Thyroid gland (tissue), 4 donors: ENCODE data around the gene PSMF1. TPM values are rescaled to one million over a fixed set of nuclear protein-coding genes. Genes with fewer than 3 reads are reported as not detected.
"Not testable (repeated sequence)": the region's sequence is repeated elsewhere in the genome, so short reads cannot be mapped to it uniquely, and the experiment has no call there.

ENCODE experiments used
- DNase-seq, 2 donors: peaks; one replicate each; pipeline ENCODE4 v3.0.0-alpha.2; 2019
- H3K27ac ChIP-seq, 3 donors: fragments of 200-600 bp; sonication (generic); 1 replicate in 2 of 3; 2 replicates in 1 of 3; pipeline ENCODE4 v1.5.1; 2016 to 2019; ENCODE audit warnings: mild to moderate bottlenecking in 1 of 3, moderate library complexity in 1 of 3
- H3K27me3 ChIP-seq: fragments of 200-600 bp; sonication (generic); one replicate; pipeline ENCODE4 v1.5.1; 2019
- H3K36me3 ChIP-seq, 2 donors: fragments of 200-600 bp; sonication (generic); one replicate each; pipeline ENCODE4 v1.5.1; 2016 to 2019
- H3K4me1 ChIP-seq, 2 donors: fragments of 200-600 bp; sonication (generic); one replicate each; pipeline ENCODE4 v1.5.1; 2017 to 2019
- H3K4me3 ChIP-seq, 3 donors: fragments of 200-600 bp; sonication (generic); replicated peaks in 1 of 3; 1 replicate in 2 of 3; 2 replicates in 1 of 3; pipeline ENCODE4 v1.5.1; 2016; ENCODE audit warnings: mild to moderate bottlenecking in 1 of 3
- H3K9me3 ChIP-seq: fragments of 200-600 bp; sonication (generic); one replicate; pipeline ENCODE4 v1.5.1; 2017
- CTCF ChIP-seq, 6 experiments: fragments of 200-600 bp in 3 of 6; fragments of 450-650 bp in 3 of 6; sonication (generic) in 3 of 6; IDR thresholded peaks; one replicate each; pipeline ENCODE4 v1.5.1; 2016 to 2019; ENCODE audit warnings: antibody characterized with exemption in 6 of 6, mild to moderate bottlenecking in 2 of 6, inconsistent platforms in 1 of 6, moderate library complexity in 1 of 6
- POLR2A ChIP-seq, 2 donors: fragments of 450-650 bp; IDR thresholded peaks; one replicate each; pipeline ENCODE4 v1.6.1; 2017; ENCODE audit warnings: antibody characterized with exemption in 2 of 2, mild to moderate bottlenecking in 2 of 2, moderate library complexity in 1 of 2
- WGBS, 2 donors: methylation state at CpG; one replicate each; pipeline ENCODE4 v1.1.5; 2017; 5-methylcytosine and 5-hydroxymethylcytosine counted together
- intact Hi-C: fragments of 100-400 bp; cut with DNase I; formaldehyde crosslinking; loops from one replicate; pipeline ENCODE4 v1.15.1; 2023
- total RNA-seq, 4 donors: library from RNA; depleted of rRNA; stranded (reverse); fragments of >200 nt; gene quantifications; one replicate each; pipeline ENCODE4 v1.2.3, GENCODE V29; 2016

The PSMF1 gene
- total RNA-seq, 4 donors from 2014 or later = 74.8 to 189 (median 105) TPM

GRCh38 chr20:1215386-1216170 lies 97.2 kb downstream of the PSMF1 start:
- 84 to 86% methylated on average over 11 of the region's 11 CpGs for WGBS, 2 donors
- TF ChIP-seq CTCF (IDR thresholded peaks at IDR 0.05) (no peak), POLR2A (IDR thresholded peaks at IDR 0.05) (no peak)

GRCh38 chr20:1216527-1217427 lies 98.4 kb downstream of the PSMF1 start:
- H3K4me1 ChIP-seq, H3K27me3 ChIP-seq, H3K9me3 ChIP-seq, H3K4me3 ChIP-seq, H3K27ac ChIP-seq, intact Hi-C loops, H3K36me3 ChIP-seq, DNase-seq: not testable (repeated sequence)
- WGBS, 2 donors = 70 to 72% methylated on average over 16 to 19 of the region's 19 CpGs

More at GRCh38 chr20:1215386-1216170, 97.2 kb downstream of the PSMF1 start:
- Histone ChIP-seq H3K9me3 (no peaks in the 10 kb centered on the region), H3K4me3 (no peak overlapping the region), H3K36me3 (no peaks in the 10 kb centered on the region), H3K27ac (no peak overlapping the region), H3K27me3 (no peaks in the 10 kb centered on the region), H3K4me1 (peaks cover 0 to 9% of the 10 kb centered on the region in 2 donors)
- no peak for DNase-seq
- intact Hi-C loops = no loop called here

Other genes with a start within 250 kb of the PSMF1 start
- 1 to 10 TPM in 3 of 4 donors, under 1 TPM in 1; 0.40 to 3.8 (median 3.2) TPM for gene ANGPT4, start 202.3 kb upstream of the PSMF1 start, total RNA-seq
- gene RSPO4, start 116.3 kb upstream of the PSMF1 start, total RNA-seq = 1 to 10 TPM in 2 of 4 donors, under 1 TPM in 2; 0.27 to 4.8 (median 0.65) TPM
- gene TMEM74B, start 66.4 kb downstream of the PSMF1 start, total RNA-seq = 1 to 10 TPM in 3 of 4 donors, under 1 TPM in 1; 0.63 to 2.7 (median 1.8) TPM
- under 1 TPM in 1 of 4 donors, not detected in 3; 0.27 TPM for gene C20orf202, start 84.9 kb downstream of the PSMF1 start, total RNA-seq
- gene RAD21L1, start 107.4 kb downstream of the PSMF1 start, total RNA-seq = not detected
- gene SNPH, start 147.7 kb downstream of the PSMF1 start, total RNA-seq = 10 to 100 TPM in 3 of 4 donors, 1 to 10 TPM in 1; 9.3 to 16.2 (median 13.6) TPM
- gene SDCBP2, start 210.5 kb downstream of the PSMF1 start, total RNA-seq = 10 to 100 TPM; 18.0 to 37.6 (median 34.7) TPM